GM21367 (cell line): Measurements from ENCODE around the gene SORCS2.

Source experiments
- ATAC-seq: cut with Tn5 transposase; IDR thresholded peaks from one replicate; pipeline ENCODE4 v1.9.1; 2021; ENCODE audit not compliant: unreplicated experiment

SORCS2 gene

DNA sequence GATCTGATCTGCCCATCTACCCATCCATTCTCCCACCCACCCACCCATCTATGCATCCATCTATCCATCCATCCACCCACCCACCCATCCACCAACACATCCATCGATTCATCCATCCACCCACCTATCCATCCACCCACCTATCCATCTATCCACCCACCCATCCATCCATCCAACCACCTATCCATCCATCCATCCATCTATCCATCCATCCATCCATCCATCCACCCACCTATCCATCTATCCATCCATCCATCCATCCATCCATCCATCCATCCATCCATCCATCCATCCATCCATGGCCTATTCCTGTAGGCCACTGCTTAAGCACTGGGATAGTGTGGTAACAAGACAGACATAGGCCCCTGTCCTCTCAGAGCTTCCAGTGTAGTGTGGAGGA, 69.8 kb downstream of the SORCS2 start:
- ATAC-seq = no peak

DNA sequence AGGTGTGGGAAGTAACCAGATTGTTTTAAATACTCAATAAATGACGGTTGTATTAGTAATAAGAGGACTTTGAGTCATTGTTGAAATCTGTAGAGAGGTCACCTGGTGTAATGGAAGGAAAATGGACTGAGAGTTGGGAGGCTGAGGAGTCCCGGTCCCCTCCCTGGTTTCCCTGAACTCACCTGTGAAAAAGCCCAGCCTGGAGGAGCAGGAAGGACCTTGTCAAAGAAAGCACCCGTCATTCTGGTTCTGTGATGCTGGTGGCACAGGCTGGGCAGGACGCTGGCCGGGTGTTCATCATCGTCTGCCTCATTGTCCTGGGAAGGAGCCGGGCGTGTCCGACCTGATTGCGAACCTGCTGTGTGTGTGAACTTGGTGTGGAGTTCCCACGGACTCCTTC, 70.8 kb downstream of the SORCS2 start:
- ATAC-seq = no peak

DNA sequence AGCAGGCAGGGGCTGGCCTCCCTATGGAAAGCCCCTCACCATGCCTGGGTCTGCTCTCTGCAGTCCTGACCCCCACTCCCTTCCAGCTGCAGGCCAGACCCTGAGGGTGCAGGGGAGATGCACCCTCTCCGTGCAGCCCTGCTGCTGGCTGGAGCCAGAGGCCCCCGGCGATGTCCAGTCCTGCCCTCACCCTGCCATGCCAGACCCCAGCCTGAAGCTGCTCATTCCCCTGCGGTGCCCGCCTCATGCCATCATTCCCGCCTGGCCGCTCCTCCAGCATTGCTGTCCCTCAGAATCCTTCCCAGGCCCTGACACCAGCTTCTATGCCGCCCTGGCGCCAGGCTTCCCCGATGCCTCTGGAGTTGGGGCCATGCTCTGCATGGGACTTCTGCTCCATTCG, 72.4 kb downstream of the SORCS2 start:
- no peak for ATAC-seq

- ATAC-seq = no peak
Observed at GRCh38 chr4:7266525-7267292, 74.4 kb downstream of the SORCS2 start.

GRCh38 chr4:7267829-7268228, 75.5 kb downstream of the SORCS2 start:
- ATAC-seq = no peak

GRCh38 chr4:7268941-7269340, 76.6 kb downstream of the SORCS2 start:
- no peak for ATAC-seq

GRCh38 chr4:7270121-7270520, 77.8 kb downstream of the SORCS2 start:
- no peak for ATAC-seq

DNA sequence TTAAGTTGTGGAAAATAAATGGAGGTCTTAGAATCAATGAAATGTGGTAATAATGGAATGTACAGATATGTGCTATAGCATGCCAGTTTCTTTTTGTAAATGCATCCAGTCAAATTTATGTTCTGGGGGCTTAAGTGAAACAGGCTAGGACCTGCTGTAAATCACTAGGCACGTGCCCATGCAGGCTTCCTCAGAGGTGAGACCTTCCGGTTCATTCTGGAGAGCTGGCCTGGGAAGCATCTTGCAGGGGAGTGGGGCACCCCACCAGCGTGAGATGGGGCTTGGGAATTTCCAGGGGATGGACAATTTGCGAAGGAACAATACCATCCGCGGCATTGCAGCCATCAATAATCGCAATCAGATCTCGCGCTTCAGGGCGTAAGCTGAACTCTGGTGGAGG, 80.1 kb downstream of the SORCS2 start:
- no peak for ATAC-seq

DNA sequence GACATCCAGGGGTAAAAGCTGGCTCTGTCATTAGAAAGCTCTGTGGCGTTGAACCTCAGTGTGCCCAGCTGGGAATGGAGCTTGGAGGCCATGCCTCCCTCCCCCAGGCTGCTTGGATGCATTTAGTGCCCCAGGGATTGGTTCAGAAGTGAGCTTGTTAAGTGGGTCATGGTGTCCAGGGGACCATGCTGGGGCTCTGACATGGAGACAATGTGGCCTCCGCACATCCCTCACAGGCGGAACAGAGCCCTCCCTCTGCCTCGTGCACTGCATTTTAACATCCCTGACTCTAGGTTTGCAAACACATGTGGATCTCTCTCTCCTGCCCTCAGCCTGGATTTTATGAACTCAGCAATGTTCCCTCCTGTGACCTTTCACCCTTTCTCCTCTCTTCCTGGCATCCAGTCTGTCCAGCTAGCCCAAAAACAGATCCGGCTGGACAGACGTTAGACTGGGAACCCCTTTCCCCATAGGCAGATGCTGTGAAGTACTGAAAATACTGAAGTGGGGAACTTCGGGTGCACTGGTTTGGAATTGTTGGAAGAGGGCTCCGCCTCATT, 81.5 kb downstream of the SORCS2 start:
- ATAC-seq = no peak

DNA sequence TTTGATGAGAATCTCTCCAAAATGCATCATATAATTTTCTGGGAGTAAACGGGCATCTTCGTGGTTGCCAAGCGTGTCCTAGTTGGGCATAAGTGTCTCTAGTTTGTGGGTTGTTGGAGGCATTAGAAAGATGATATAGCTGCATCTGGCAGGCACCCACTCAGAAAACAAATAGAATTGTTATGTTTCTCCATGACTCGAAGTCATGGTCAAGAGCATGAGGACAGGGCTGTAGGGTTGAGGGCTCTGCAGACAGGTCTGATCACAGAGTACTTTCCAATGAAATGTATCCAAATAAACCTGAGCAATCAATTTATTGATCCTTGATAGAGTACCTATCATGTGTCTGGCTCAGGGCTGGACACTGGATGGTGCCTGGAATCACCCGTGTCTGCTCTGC, 82.7 kb downstream of the SORCS2 start:
- ATAC-seq = no peak

- no peak for ATAC-seq
Observed at GRCh38 chr4:7275490-7276154, 83.3 kb downstream of the SORCS2 start.

- no peak for ATAC-seq
Observed at GRCh38 chr4:7276515-7276914, 84.2 kb downstream of the SORCS2 start.

DNA sequence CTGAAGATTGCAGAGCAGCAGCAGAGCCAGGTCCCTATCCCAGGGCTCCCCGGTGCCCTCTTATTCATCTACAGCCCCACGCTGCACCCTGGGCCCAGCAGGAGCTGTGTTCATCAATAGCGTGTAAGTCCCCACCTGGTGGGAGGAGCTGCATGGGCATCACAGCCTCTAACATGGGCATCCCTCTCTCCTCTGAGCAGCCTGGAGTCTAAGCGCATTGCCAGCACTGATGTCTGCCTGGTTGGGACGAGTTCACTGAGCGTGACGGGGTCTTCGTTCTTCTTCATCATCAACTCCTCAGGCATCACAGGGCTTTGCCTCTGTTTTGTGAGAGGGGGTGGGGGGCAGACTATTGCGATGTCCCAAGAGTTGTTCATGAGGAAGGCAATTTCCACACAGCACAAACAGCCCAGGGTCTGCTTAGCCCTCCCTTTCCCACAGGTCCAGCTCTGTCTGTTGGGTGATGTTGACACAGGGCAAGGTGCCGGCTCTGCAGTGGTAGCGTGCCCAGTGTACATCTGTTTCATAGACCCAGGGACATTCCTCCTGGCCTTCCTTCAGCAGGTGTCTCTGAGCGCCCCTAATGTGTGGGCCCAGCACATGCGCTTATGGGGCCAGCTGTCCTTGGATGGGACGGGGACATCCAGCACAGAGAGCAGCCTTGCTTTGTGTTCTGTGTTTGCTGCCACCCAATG, 85.9 kb downstream of the SORCS2 start:
- no peak for ATAC-seq

DNA sequence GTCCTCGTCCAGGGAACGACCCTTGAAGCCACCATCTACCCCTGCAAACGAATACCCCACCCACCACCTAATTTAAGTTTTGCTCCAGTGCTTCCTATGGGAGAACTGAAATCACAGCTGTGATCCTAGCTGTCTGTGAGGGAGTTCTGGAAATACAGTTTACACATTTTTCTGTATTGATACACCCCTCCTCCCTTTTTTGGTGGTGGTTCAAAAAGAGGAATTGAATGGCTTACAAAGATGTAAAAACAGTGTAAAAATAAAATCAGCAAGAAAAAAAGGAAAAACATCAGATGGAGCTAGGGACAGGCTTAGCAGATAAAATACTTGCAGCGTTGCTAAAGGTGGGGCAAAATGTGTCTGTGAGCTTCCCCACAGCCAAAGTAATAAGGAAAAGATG, 86.6 kb downstream of the SORCS2 start:
- ATAC-seq = no peak

GRCh38 chr4:7279902-7280301, 87.6 kb downstream of the SORCS2 start:
- ATAC-seq = no peak

GRCh38 chr4:7280926-7281690, 88.8 kb downstream of the SORCS2 start:
- ATAC-seq = no peak

GRCh38 chr4:7281691-7282665, 89.6 kb downstream of the SORCS2 start:
- ATAC-seq = no peak

GRCh38 chr4:7282786-7283440, 90.6 kb downstream of the SORCS2 start:
- no peak for ATAC-seq
